Erythroblast (primary cell): ENCODE data around the gene CMPK1.

ENCODE experiments used
- GATA1 ChIP-seq: IDR thresholded peaks from 2 replicates; pipeline ENCODE4 v1.6.1; 2011; ENCODE audit warnings: low read depth, mild to moderate bottlenecking, control low read depth, low read length, moderate library complexity
- POLR2A ChIP-seq: IDR thresholded peaks from 2 replicates; pipeline ENCODE4 v1.6.1; 2011; ENCODE audit warnings: mild to moderate bottlenecking, low read length

DNA sequence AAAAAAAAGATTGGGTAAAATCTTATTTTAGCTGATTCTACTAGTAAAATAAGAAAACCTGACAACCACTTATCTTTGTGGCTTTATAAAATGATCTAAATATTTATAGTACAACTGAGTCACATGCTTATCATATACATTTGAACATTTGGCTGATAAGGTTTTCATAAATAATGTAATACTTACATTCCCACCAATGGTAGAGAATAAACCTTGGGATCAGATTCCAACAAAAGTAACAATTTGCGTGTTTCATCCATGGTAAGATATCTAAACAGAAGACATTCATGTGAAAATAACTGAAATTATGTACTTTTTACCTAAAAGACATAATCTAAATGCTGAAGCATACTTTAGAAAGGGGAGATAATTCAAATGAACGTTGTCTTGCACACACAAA lies 38.0 kb upstream of the CMPK1 start:
- TF ChIP-seq POLR2A (no peak), GATA1 (no peak)
